Transverse colon (tissue), 4 donors: Measurements from ENCODE around the gene ZG16. TPM values are rescaled to one million over a fixed set of nuclear protein-coding genes. Genes with fewer than 3 reads are reported as not detected.
"Not testable (repeated sequence)": the region's sequence is repeated elsewhere in the genome, so short reads cannot be mapped to it uniquely, and the experiment has no call there.

Source experiments
- DNase-seq: peaks from one replicate; pipeline ENCODE4 v3.0.0-alpha.2; 2019
- H3K27ac ChIP-seq, 4 donors: fragments of 200-600 bp; sonication (generic); 2 replicates each; pipeline ENCODE4 v1.5.1; 2016 to 2018; ENCODE audit warnings: inconsistent platforms in 4 of 4
- H3K27me3 ChIP-seq: fragments of 200-600 bp; sonication (generic); 2 replicates; pipeline ENCODE4 v1.5.1; 2017; ENCODE audit warnings: inconsistent platforms
- H3K36me3 ChIP-seq, 4 donors: fragments of 200-600 bp; sonication (generic); 2 replicates each; pipeline ENCODE4 v1.5.1; 2017 to 2019; ENCODE audit warnings: inconsistent platforms in 4 of 4
- H3K4me1 ChIP-seq, 4 donors: fragments of 200-600 bp; sonication (generic); 2 replicates each; pipeline ENCODE4 v1.5.1; 2017 to 2020; ENCODE audit warnings: inconsistent platforms in 4 of 4
- H3K4me3 ChIP-seq, 4 donors: fragments of 200-600 bp; sonication (generic); 1 replicate in 1 of 4; 2 replicates in 3 of 4; pipeline versions ENCODE4 v1.5.1 to v1.6.1; 2017 to 2019; ENCODE audit warnings: inconsistent platforms in 4 of 4
- H3K9me3 ChIP-seq, 2 donors: fragments of 200-600 bp; sonication (generic); 2 replicates each; pipeline ENCODE4 v1.5.1; 2017 to 2019; ENCODE audit warnings: inconsistent platforms in 2 of 2
- EP300 ChIP-seq: sonication (generic); formaldehyde crosslinking; IDR thresholded peaks from one replicate; pipeline ENCODE4 v1.6.1; 2017; ENCODE audit warnings: antibody characterized with exemption, low read depth
- POLR2A ChIP-seq: fragments of 450-650 bp; IDR thresholded peaks from one replicate; pipeline ENCODE4 v1.6.1; 2016; ENCODE audit warnings: antibody characterized with exemption, mild to moderate bottlenecking, moderate library complexity
- POLR2AphosphoS5 ChIP-seq, 3 donors: sonication (generic); formaldehyde crosslinking; IDR thresholded peaks; one replicate each; pipeline ENCODE4 v1.6.1; 2016; ENCODE audit warnings: antibody characterized with exemption in 3 of 3
- WGBS, 2 donors: methylation state at CpG; one replicate each; pipeline ENCODE4 v1.1.5; 2018; ENCODE audit warnings: low coverage in 1 of 2; 5-methylcytosine and 5-hydroxymethylcytosine counted together
- in situ Hi-C, 4 donors: fragments of 200-750 bp; cut with MboI; loops; one replicate each; pipeline versions ENCODE4 v1.15.0 to v1.15.1; 2017; ENCODE audit warnings: low sequenced_read_pairs in 3 of 4, low pct_ligation_motif_present in 1 of 4, low pct_unique_long_range_greater_than_20kb in 1 of 4
- intact Hi-C: fragments of 100-400 bp; cut with DNase I; formaldehyde crosslinking; loops from one replicate; pipeline ENCODE4 v1.15.1; 2023; ENCODE audit warnings: low total_unique reads
- total RNA-seq, 4 donors: library from RNA; depleted of rRNA; stranded (reverse); fragments of >200 nt; gene quantifications; one replicate each; pipeline ENCODE4 v1.1.0, GENCODE V29; 2016
- TF ChIP-seq, protein P1 (sequence below), 5 experiments: fragments of 200-600 bp in 3 of 5; fragments of 450-650 bp in 2 of 5; sonication (generic) in 3 of 5; IDR thresholded peaks; 1 replicate in 2 of 5; 2 replicates in 3 of 5; pipeline ENCODE4 v1.5.1; 2016 to 2017; ENCODE audit warnings: antibody characterized with exemption in 5 of 5, inconsistent platforms in 3 of 5, mild to moderate bottlenecking in 2 of 5, moderate library complexity in 1 of 5

ZG16 gene
- total RNA-seq, 4 donors from 2014 or later, result 73.4 to 1,268 (median 104) TPM

DNA sequence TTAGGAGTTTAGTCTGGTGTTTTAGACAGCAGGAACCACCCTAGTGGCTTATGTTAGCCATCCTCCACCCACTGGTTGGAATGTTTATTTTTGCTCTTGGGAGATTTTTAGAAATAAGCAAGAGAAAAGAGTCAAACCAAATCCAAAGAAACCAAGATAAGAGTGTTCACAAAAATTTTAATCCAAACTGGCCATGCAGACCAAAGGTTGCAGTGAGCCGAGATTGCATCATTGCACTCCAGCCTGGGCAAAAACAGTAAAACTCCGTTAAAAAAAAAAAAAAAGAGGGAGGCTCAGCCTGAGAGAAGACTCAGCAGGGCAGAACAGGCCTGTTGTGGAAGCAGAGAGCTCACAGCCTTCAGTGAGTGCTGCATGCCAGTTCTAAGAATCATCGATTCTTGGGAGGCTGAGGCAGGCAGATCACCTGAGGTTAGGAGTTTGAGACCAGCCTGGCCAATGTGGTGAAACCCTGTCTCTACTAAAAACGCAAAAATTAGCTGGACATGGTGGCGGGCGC is 20.0 kb upstream of the ZG16 start:
- Histone ChIP-seq H3K9me3 (no peaks in the 10 kb centered on the region), H3K4me1 (peaks cover 0 to 37% (median 11%) of the 10 kb centered on the region in 4 donors), H3K27me3 (no peaks in the 10 kb centered on the region), H3K36me3 (no peaks in the 10 kb centered on the region), H3K4me3 (no peak overlapping the region), H3K27ac (no peak overlapping the region)
- TF ChIP-seq POLR2A (no peak), EP300 (no peak), POLR2AphosphoS5 (IDR thresholded peaks at IDR 0.05) (no peak)
- TF ChIP-seq, protein P1, sequence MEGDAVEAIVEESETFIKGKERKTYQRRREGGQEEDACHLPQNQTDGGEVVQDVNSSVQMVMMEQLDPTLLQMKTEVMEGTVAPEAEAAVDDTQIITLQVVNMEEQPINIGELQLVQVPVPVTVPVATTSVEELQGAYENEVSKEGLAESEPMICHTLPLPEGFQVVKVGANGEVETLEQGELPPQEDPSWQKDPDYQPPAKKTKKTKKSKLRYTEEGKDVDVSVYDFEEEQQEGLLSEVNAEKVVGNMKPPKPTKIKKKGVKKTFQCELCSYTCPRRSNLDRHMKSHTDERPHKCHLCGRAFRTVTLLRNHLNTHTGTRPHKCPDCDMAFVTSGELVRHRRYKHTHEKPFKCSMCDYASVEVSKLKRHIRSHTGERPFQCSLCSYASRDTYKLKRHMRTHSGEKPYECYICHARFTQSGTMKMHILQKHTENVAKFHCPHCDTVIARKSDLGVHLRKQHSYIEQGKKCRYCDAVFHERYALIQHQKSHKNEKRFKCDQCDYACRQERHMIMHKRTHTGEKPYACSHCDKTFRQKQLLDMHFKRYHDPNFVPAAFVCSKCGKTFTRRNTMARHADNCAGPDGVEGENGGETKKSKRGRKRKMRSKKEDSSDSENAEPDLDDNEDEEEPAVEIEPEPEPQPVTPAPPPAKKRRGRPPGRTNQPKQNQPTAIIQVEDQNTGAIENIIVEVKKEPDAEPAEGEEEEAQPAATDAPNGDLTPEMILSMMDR (IDR thresholded peaks at IDR 0.05), result no peak
- DNase-seq, result no peak
- in situ Hi-C loops (no loop called here), intact Hi-C loops (no loop called here)
- WGBS, 2 donors, result 71 to 77% methylated on average over 5 to 6 of the region's 6 CpGs

DNA sequence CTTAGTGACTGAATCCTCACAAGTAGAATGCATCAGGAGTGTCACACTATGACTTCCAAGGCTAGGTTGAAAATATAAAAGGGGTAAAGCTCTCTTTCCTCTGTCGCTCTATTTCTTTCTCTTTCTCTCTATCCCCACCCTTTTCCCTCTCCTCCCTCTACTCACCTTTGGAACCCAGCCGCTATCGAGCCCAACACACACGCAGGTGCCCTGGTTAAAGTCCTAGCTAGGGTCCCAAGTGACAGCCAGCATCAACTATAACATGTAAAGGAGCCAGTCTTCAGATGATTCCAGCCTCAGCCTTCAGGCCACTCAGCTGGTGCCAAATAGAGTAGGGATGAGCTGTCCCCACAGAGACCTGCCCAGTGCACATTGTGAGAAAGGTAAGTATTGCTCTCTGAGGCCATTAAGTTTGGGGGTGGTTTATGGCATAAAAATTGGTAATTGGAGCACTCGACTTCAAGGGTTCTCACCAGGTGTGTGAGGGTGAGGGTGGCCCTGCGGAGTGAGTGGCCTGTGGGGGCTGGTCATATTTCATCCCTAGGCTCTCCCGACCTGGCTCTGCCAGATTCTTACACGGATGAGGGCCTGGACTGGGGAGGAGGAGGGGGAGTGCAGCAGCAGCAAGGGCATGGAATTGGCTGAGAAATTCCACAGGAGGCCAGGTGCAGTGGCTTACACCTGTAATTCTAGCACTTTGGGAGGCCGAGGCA is 17.3 kb upstream of the ZG16 start:
- no peaks in the 10 kb centered on the region for H3K36me3 ChIP-seq
- intact Hi-C loops (no loop called here), in situ Hi-C loops (no loop called here)
- no peaks in the 10 kb centered on the region for H3K9me3 ChIP-seq
- peaks cover 0 to 56% (median 19%) of the 10 kb centered on the region in 4 donors for H3K4me1 ChIP-seq
- H3K4me3 ChIP-seq, result no peak overlapping the region
- no peak for DNase-seq
- 40 to 88% methylated on average over 1 to 9 of the region's 9 CpGs for WGBS, 2 donors
- H3K27ac ChIP-seq, result peak overlapping the region in 3 of 4 donors; percentile 43 to 79 (median 53)
- no peaks in the 10 kb centered on the region for H3K27me3 ChIP-seq
- TF ChIP-seq EP300 (no peak), POLR2AphosphoS5 (IDR thresholded peaks at IDR 0.05) (no peak), POLR2A (no peak)
- TF ChIP-seq, protein P1 (IDR thresholded peaks at IDR 0.05), result no peak

DNA sequence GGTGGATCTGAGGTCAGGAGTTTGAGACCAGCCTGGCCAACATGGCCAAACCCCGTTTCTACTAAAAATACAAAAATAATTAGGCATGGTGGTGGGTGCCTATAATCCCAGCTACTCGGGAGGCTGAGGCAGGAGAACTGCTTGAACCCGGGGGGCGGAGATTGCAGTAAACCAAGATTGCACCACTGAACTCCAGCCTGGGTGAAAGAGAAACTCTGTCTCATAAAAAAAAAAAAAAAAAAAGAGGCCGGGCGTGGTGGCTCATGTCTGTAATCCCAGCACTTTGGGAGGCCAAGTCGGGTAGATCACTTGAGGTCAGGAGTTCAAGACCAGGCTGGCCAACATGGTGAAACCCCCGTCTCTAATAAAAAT is 16.8 kb upstream of the ZG16 start:
- Histone ChIP-seq H3K27ac (peak overlapping the region in 3 of 4 donors; percentile 43 to 79 (median 53)), H3K4me1 (peaks cover 0 to 58% (median 19%) of the 10 kb centered on the region in 4 donors)
- H3K36me3 ChIP-seq, in situ Hi-C loops, intact Hi-C loops, H3K9me3 ChIP-seq, H3K4me3 ChIP-seq, DNase-seq, H3K27me3 ChIP-seq: not testable (repeated sequence)
- WGBS, 2 donors, result 47% methylated on average over 8 of the region's 8 CpGs; no CpG with 5 or more reads in 1 of the 2 donors

DNA sequence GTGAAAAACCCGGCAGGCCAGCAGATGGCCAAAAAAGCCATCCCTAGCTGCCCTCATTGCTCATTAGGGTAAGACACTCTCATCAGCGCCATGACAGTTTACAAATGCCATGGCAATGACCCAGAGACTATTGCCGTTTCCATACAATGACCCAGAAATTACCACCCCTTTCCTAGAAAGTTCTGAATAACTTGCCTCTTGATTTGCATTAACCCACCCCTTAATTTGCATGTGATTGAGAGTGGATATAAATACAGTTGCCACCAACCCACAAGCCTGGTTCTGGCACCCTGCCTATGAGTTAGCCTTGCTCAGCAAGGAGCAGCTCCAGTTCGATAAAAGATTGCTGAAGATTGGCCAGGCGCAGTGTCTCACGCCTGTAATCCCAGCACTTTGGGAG is 16.2 kb upstream of the ZG16 start:
- no peak for DNase-seq
- 79% methylated on average over 6 of the region's 6 CpGs; no CpG with 5 or more reads in 1 of the 2 donors for WGBS, 2 donors
- Histone ChIP-seq H3K27ac (peak overlapping the region in 2 of 4 donors; percentile 53 to 79), H3K9me3 (no peaks in the 10 kb centered on the region), H3K27me3 (no peaks in the 10 kb centered on the region), H3K36me3 (no peaks in the 10 kb centered on the region), H3K4me1 (peaks cover 0 to 52% (median 16%) of the 10 kb centered on the region in 4 donors), H3K4me3 (no peak overlapping the region)
- TF ChIP-seq, protein P1 (IDR thresholded peaks at IDR 0.05), result no peak
- TF ChIP-seq POLR2AphosphoS5 (IDR thresholded peaks at IDR 0.05), result no peak
- no peak for TF ChIP-seq POLR2A
- no peak for TF ChIP-seq EP300
- in situ Hi-C loops (no loop called here), intact Hi-C loops (no loop called here)
